ENCODE data around the gene FLNA.

DNA sequence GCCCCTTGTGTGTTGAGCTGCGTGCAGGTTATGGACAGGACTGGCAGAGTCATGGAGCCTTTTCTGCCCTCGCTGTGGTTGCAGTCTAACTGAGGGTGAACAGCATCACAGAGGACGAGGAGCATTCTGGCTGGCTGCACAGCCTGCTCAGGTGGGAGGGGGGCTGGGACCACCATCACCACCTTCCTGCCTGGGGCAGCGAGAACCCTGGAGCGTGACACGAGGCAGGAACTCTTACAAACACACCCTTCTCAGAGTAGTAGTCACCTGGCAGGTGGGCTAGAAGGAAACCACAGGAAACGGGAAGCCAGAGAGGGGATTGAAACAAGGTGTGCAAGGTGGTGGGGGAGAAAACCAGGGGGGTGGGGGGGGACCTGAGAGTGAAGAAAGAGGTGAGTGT is 53.3 kb downstream of the FLNA start:
- TF ChIP-seq, protein P1, sequence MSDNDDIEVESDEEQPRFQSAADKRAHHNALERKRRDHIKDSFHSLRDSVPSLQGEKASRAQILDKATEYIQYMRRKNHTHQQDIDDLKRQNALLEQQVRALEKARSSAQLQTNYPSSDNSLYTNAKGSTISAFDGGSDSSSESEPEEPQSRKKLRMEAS (IDR thresholded peaks at IDR 0.05): no peak
- TF ChIP-seq RAD21 (IDR thresholded peaks at IDR 0.05; ENCODE audit: low read depth) (no peak), YY1 (IDR thresholded peaks at IDR 0.05; ENCODE audit: low read depth) (no peak), FOXM1 (IDR thresholded peaks at IDR 0.05; ENCODE audit: borderline replicate concordance, low read depth) (no peak), EP300 (IDR thresholded peaks at IDR 0.05; ENCODE audit: borderline replicate concordance) (no peak), TCF12 (IDR thresholded peaks at IDR 0.05; ENCODE audit: low read depth) (no peak), CREB1 (IDR thresholded peaks at IDR 0.05; ENCODE audit: low read depth) (no peak), NFIC (IDR thresholded peaks at IDR 0.05) (no peak), EGR1 (IDR thresholded peaks at IDR 0.05) (no peak), TAF1 (IDR thresholded peaks at IDR 0.05; ENCODE audit: low read depth) (no peak)

Measured in Ishikawa (cell line).